Measurements from ENCODE around the gene FMO4.
"Not testable (repeated sequence)": the region's sequence is repeated elsewhere in the genome, so short reads cannot be mapped to it uniquely, and the experiment has no call there.

FMO4 gene

GRCh38 chr1:171367436-171367835 lies 53.5 kb downstream of the FMO4 start:
- DNase-seq (ENCODE audit: low spot score), result no peak
- TF ChIP-seq CTCF (IDR thresholded peaks at IDR 0.05; ENCODE audit: extremely low read depth, missing control alignments), result no peak

GRCh38 chr1:171372418-171373084 lies 58.6 kb downstream of the FMO4 start:
- no peak for DNase-seq (ENCODE audit: low spot score)
- TF ChIP-seq CTCF (IDR thresholded peaks at IDR 0.05; ENCODE audit: extremely low read depth, missing control alignments), result no peak

DNA sequence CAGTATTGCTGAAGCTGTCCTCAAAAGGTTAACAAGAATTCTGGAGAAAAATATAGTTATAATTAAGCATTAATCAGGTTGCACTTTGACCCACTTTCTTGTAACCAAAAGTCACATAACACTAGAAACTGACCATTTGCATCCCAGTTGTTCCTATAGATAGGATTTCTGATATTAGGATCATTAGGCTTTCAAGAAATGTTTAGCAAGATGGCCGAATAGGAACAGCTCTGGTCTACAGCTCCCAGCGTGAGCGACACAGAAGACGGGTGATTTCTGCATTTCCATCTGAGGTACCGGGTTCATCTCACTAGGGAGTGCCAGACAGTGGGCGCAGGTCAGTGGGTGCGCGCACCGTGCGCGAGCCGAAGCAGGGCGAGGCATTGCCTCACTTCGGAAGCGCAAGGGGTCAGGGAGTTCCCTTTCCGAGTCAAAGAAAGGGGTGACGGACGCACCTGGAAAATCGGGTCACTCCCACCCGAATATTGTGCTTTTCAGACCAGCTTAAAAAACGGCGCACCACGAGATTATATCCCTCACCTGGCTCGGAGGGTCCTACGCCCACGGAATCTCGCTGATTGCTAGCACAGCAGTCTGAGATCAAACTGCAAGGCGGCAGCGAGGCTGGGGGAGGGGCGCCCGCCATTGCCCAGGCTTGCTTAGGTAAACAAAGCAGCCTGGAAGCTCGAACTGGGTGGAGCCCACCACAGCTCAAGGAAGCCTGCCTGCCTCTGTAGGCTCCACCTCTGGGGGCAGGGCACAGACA lies 59.6 kb downstream of the FMO4 start:
- not testable (repeated sequence) for DNase-seq (ENCODE audit: low spot score)

GRCh38 chr1:171379846-171380245 lies 65.9 kb downstream of the FMO4 start:
- DNase-seq (ENCODE audit: low spot score), result no peak
- no peak for TF ChIP-seq CTCF (IDR thresholded peaks at IDR 0.05; ENCODE audit: extremely low read depth, missing control alignments)

DNA sequence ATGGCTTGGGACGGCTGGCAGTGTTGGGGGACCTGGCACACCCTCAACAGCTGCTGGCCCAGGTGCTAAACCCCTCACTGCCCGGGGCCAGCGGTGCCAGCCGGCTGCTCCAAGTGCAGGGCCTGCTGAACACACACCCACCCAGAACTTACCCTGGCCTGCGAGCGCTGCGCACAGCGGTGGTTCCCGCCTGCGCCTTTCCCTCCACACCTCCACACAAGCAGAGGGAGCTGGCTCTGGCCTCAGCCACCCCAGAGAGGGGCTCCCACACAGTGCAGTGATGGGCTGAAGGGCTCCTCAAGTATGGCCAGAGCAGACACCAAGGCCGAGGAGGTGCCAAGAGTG lies 67.9 kb downstream of the FMO4 start:
- no peak for TF ChIP-seq CTCF (IDR thresholded peaks at IDR 0.05; ENCODE audit: extremely low read depth, missing control alignments)
- DNase-seq (ENCODE audit: low spot score), result no peak

DNA sequence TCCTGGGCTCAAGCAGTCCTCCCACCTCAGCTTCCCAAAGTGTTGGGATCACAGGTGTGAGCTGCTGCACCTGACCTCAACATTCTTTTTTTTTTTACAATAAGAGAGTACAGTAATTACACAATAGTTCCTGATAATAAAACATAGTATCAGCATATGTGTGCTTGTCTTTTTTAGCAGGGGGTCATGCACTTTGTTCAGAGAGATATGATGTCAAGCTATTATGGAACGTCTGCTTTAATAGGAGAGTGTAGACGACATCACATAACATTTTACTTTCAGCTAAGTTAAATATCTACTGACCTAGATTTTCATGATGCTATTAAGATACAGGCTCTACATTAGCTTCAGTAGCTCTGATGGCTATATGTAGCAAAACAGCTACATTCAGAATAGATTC lies 70.5 kb downstream of the FMO4 start:
- no peak for TF ChIP-seq CTCF (IDR thresholded peaks at IDR 0.05; ENCODE audit: extremely low read depth, missing control alignments)
- DNase-seq (ENCODE audit: low spot score), result no peak

DNA sequence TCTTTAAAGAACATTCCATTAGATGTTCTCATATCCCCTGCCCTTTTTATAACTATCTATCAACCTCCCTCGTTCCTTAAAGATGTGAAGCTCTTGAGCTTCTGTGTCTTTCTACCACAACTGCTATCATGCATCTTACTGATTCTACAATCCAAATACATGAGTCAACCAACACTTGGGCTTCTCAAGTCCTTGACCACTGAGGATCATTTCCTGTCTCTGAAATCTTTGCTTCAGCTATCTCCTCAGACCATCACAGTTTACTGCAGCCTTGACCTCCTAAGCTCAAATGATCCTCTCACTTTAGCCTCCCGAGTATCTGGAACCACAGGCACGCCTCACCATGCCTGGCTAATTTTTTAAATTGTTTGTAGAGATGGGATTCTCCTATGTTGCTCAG lies 75.2 kb downstream of the FMO4 start:
- DNase-seq (ENCODE audit: low spot score), result no peak
- TF ChIP-seq CTCF (IDR thresholded peaks at IDR 0.05; ENCODE audit: extremely low read depth, missing control alignments), result no peak

DNA sequence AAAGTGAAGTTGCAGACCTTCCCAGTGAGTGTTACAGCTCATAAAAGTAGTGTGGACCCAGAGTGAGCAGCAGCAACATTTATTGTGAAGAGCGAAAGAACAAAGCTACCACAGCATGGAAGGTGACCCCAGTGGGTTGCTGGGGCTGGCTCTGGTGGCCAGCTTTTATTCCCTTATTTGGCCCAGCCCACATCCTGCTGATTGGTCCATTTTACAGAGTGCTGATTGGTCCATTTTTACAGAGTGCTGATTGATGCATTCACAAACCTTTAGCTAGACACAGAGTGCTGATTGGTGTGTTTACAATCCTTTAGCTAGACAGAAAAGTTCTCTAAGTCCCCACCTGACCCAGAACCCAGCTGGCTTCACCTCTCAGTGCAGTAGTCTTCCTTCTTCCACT lies 76.8 kb downstream of the FMO4 start:
- DNase-seq (ENCODE audit: low spot score), result not testable (repeated sequence)

All from GM20000 (cell line).